ENCODE results near the gene MLLT3.
"Not testable (repeated sequence)": the region's sequence is repeated elsewhere in the genome, so short reads cannot be mapped to it uniquely, and the experiment has no call there.

The MLLT3 gene

DNA sequence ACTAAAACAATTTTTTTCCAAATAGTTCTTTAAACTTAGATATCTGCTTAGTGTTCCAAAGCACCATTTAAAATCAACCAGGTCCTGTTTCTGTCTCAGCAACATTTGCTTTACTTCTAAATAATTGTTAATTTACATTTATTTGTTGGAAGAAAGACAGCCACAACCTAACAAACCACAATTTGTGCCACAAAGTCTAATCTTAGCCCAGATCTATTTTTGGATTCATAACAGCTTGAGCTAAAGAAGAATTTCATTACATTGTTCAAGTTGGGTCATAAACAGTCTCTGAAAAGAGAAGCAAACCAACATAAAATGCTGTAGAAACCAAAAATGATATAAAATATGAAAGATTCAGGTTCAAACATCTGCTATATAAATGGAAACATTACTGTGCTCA is 24.4 kb downstream of the MLLT3 start:
- DNase-seq (ENCODE audit: low read depth, low spot score): no peak

DNA sequence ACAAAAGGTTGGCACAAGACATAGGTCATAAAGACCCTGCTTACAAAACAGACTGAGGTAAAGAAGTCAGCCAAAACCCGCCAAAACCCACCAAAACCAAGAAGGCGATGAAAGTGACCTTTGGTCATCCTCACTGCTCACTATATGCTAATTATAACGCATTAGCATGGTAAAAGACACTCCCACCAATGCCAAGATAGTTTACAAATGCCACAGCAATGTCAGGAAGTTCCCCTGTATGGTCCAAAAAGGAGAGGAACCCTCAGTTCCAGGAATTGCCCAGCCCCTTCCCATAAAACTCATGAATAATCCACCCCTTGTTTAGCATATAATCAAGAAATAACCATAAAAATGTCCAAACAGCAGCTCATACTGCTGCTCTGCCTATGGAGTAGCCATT is 27.7 kb downstream of the MLLT3 start:
- DNase-seq (ENCODE audit: low read depth, low spot score): no peak

DNA sequence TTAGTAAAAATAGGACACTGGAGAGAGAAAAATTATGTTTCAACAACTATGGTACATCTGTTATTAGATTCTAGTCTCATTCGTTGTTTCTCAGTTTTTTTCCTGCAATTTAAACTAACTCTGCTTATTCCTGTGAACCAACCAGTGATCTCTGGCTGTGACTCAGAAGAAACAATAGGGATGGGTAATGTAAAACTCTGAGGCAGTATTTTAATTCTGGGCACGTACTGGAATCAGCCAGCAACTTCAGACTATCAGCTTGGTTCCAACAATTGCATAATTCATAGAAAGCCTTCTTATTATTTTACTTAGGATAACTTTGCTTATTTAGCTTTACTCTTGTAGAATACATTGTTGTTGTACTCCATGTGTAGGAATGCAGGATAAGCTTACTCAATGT is 28.8 kb downstream of the MLLT3 start:
- no peak for DNase-seq (ENCODE audit: low read depth, low spot score)

DNA sequence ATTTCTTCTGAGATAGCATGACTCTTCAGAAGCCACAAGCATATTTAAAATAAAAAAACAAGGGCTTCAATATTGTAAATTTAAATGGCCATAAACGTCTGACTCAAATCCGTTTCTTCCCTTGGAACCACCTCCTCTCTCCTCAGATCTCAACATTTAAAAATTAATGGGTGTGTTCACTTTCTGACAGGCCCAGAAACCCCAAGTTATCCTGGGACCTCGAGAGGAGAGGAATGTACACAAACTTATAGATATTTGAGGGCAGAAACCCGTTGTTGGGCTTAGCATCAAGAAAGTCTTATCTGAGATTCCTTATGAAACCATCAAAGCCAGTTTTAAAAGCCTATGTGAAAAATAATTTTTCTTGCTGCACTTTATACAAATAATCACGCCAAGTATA is 29.2 kb downstream of the MLLT3 start:
- no peak for DNase-seq (ENCODE audit: low read depth, low spot score)

DNA sequence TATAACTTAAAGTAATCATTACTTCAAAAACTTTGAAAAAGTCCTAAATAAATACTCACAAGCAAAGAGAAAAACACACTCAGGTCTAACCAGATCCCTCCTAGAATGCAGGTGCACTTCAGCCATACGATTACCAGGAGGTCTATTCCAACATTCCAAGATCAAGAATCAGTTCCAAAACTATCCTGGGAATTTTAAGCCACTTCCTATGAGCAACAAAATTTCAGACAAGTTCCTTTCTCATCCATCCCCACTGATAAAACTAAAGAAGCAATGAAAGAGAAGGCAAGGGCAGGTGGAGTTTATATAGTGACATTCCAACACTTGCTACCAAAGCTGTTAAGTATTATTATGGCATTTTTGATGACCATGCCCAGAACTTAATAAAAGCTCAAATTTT is 29.6 kb downstream of the MLLT3 start:
- no peak for DNase-seq (ENCODE audit: low read depth, low spot score)

DNA sequence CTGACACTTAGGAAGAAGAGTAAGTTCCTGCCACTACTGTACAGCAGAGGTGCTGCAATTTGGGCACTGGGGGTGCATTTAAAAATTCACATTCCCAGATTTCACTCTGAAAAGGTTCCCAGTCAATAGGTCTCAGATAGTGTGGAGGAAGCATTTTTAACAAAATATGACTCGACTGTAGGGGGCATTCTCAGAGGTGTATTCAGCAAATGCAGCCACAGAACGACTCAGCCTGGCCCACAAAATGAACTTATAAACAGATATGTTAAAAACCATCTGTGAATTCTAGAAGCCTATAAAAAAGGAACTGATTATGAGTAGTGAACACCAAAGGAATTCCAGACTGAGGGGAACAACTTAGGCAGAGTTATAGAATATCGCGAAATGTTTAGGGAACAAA is 31.1 kb downstream of the MLLT3 start:
- no peak for DNase-seq (ENCODE audit: low read depth, low spot score)

DNA sequence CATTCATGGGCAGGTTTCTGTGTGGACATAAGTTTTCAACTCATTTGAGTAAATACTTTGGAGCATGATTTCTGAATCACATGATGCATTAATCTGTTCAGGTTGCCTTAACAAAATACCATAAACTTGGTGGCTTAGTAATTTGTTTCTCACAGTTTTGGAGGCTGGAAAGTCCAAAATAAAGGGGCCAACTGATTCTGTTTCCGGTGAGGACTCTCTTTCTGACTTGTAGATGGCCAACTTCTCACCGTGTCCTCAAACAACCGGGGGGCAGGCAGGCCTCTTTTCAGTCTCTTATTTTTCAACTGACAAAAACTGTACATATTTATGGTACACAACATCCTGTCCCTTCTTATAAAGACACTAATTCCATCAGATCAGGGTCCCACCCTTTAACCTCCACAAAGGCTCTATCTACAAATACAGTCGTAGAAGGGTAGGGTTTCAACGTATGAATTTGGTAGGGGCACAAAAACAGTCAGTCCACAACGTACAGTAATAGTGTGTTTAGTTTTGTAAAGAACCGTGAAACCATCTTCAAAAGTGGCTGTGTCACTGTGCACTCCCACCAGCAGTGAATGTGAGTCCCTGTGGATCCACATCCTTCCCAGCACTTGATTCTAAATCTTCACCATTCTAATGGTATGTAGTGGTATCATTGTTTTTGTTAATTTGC is 37.2 kb downstream of the MLLT3 start:
- no peak for DNase-seq (ENCODE audit: low read depth, low spot score)

DNA sequence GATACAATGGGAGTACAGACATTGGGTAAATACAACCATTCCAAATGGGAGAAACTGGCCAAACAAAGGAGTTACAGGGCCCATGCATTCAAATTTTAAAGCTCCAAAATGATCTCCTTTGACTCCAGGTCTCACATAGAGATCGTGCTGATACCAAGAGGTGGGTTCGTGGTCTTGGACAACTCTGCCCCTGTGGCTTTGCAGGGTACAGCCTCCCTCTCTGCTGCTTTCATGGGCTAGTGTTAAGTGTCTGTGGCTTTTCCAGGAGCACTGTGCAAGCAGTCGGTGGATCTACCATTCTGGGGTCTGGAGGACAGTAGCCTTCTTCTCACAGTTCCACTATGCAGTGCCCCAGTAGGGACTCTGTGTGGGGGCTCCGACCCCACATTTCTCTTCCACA is 39.2 kb downstream of the MLLT3 start:
- not testable (repeated sequence) for DNase-seq (ENCODE audit: low read depth, low spot score)

DNA sequence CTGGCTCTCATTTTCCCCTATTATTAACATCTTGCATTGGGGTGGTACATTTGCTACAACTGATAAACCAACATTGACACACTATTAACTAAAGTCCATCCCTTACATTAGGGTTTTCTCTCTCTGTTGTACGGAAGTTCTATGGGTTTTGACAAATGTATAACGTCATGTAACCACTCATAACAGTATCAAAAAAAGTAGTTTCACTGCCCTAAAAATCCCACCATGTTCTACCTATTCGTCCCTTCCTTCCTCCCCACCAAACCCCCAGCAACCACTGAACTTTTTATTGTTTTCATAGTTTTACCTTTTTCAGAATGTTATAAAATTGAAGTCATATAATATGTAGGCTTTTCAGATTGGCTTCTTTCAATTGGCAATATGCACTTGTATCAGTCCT is 40.1 kb downstream of the MLLT3 start:
- no peak for DNase-seq (ENCODE audit: low read depth, low spot score)

DNA sequence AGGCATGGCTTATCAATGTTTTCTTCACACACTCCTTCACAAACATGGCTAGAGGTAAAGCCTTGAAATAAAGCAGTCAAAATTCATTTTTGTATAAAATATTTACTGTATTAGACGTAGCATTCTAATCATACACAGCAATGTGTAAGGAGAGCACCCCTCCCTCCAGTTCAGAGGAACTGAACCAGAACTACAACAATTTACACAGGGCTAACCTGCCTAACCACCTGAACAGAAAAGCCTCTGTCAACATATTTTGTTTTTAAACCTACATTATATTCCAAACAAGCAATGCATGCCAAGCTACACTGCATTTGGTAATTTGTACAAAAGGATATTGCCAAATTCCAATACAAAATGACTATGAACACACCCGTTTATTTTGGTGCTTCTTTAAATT is 41.6 kb downstream of the MLLT3 start:
- DNase-seq (ENCODE audit: low read depth, low spot score): no peak

DNA sequence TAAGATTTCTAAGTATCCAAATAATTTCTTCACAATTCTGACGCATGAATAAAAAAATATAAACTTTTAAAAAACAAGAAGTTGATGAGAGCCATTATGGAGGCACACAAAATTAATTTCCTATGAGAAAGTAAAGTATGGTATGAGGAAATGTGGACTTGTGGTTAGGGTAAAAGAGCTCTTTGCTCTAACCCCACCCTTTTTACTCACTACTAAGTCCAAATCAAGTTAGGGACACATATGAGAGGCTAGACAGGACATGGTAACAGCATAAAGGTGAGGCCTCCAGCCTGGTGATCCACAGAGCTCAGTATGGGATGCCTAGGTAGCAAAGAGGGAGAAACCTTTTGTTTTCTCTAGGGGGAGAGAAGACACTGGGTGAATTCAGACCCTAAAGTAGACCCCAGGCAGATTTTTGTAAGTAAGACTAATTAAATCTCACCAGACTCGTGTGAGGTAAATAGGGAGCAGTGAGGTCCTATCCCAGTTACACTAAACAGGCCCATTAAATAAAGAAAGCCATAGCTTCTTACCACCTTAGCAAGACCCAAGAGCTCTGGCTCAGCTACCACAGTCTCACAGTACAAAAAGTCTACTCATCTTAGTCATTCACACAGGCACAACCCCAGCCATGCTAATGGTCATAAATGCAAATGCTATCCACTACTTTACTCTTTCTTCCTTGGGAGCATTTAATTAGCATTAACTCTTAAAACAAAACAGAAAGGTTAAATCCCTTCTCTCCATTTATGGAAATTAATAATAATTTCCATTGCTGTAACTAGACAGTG is 42.6 kb downstream of the MLLT3 start:
- DNase-seq (ENCODE audit: low read depth, low spot score): no peak

DNA sequence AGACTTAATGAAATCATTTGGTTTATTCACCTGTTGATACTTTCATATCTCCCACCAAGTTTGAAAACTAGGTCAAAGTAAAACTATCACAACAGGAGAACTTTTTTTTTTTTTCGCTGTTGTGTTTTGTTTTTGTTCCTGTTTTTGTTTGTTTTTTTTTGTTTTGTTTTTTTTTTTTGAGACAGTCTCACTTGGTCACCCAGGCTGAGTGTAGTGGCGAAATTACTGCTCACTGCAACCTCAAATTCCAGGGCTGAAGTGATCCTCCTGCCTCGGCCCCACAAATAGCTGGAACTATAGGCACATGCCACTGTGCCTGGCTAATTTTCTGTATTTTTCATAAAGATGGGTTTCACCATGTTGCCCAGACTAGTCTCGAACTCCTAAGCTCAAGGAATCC is 49.3 kb downstream of the MLLT3 start:
- DNase-seq (ENCODE audit: low read depth, low spot score): no peak

DNA sequence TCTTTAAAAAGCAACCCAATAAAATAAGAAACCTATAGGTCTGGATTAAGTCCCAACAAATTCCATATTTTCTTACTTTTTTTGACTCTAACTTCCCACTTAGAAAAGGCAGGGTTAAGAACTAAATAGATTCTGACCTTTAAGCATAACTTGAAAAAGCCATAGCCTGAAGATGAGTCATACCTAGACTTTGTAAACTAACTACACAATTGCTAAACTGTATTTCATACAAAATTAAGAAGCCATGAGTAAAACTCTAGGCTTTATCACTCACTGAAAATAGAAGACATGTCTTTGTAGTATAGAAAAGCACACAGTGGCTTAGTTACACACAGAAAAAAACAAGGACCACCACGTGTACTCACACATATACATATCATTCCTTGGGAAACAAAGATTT is 51.5 kb downstream of the MLLT3 start:
- no peak for DNase-seq (ENCODE audit: low read depth, low spot score)

DNA sequence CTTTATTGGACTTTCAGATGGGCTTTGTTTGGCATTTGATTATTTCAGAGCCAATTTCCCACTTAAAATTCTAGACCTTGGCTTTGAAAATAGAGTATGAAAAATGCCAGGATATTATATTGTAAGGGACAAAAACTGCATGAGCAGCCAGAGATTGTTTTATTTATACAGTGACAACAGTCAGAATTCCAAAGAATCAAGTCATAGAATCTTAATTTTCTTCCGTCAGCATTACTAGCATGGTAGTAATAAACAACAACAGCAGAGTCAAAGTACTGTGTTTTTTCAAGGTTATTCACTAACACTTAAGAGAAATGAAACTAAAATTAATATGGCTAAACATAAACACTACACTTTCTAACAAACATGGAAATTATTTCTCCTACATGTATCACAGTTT is 52.2 kb downstream of the MLLT3 start:
- no peak for DNase-seq (ENCODE audit: low read depth, low spot score)

DNA sequence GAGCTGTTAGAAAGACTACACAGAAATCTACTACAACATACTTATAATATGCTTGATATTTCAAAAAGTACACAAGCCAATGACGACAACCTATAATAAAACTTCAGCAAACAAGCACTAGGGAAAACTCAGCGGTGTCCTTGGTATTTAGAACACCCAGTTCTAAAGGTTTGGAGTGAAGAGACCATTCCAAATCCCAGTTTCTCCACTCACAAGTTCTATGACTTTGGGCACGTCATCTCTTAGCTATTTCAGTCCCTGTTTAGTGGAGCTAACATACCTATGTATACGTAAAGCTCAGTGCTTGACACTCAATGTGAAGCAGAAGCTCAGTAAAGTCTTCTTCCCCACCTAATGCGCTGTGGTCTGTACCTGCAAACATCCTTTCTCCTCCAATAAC is 52.8 kb downstream of the MLLT3 start:
- no peak for DNase-seq (ENCODE audit: low read depth, low spot score)

DNA sequence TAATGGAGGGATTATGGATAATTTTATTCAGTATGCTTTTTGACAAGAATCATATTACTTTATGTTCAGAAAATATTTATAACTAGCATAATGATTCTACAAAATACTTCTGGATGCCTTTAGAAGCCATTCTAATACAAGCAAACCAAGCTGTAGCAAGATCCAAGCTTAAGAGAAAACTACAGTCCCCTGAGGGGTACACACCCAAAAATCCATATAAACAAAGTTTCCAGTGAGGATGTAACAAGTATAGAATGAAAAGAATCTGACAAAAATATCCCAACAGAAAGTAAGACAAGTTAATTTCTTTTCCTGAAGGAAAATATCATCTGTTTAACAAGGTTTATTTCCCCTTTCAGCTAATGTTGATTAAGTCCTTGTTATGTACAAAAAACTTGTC is 53.9 kb downstream of the MLLT3 start:
- no peak for DNase-seq (ENCODE audit: low read depth, low spot score)

DNA sequence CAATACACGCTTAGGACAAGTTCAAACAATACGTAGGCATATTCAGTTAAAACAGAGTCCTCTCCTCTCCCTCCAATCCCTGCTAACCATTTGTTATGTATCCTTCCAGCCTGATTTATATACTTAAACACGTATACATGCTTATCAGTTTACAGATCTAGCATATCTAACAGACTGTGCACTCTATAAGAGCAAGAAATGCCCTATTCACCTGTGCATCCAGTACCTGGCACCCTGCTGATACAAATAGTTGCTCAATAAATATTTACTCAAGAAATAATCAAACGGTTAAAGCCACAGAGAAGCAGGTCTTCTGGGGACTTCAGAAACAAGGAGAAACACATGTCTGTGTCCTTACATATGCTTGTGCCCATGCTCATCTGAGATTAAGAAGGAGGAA is 55.9 kb downstream of the MLLT3 start:
- no peak for DNase-seq (ENCODE audit: low read depth, low spot score)

DNA sequence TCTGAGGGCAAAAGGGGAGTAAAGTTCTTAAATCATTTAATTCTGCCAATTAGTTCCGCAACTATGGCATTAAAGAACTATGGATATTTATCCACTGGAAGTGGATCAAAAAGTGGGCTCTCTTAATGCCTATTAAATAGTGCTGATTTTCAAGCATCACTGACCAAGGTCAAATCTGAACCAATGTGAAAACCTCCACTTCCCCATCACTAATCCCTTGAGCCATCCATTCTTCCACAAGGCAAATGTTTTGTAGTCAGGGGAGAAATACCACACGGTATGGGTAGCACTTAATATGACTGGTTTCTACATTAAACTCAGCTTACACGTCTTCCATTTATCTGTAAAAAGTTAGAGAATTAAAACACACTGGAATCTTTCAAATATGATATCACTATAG is 57.6 kb downstream of the MLLT3 start:
- DNase-seq (ENCODE audit: low read depth, low spot score): no peak

DNA sequence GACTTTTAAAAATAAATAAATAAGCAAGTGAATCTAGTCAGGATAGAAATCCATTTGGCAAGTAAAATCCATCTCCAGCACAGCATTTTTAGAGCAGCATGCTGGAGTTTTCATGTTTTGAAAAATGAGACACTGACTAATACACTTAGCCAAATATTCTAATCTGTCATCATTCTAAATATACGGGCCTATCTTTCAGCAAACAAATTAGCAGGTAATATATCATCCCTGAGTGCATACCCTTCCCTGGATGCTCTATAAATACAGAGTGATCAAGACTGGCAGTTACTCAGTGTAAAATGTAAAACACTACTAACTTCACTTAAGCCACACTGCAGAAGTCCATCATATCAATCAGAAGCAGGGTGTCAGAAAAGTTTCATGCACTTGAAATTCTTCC is 58.4 kb downstream of the MLLT3 start:
- no peak for DNase-seq (ENCODE audit: low read depth, low spot score)

DNA sequence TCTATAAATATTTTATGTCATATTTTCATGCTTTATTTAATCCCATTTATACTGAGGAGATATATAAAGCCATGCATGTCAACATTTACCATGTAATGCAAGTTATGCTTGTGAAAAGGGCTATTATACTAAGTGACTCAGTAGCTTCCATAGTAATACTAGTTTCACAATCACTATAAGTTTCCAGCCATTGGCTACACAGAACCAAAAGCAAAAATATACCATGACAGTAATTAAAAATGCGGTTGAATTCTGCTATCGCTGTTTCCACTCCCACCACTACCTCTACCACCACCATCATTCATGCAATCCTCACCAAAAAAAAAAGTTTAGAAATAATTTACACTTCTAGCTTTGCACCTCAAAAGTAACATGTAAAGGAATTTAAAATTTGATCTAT is 60.2 kb downstream of the MLLT3 start:
- DNase-seq (ENCODE audit: low read depth, low spot score): no peak

DNA sequence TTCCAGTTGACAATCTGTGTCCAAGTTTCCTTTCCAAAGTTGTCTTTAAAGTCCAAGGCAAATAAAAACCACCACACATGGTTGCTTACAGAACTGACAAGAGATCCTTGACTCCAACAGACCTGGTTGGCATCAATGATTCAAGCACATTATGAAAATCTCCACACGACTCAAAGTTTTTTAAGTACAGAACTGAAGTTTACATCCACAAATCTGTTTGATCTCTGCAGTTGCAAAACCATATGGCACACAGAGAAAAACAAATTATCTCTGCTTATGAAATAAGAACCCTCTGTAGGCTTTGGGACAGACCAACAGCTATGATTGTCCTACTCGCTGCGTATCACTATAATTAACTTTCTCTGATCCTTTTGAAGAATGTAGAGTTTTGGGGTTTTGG is 60.8 kb downstream of the MLLT3 start:
- DNase-seq (ENCODE audit: low read depth, low spot score): no peak

DNA sequence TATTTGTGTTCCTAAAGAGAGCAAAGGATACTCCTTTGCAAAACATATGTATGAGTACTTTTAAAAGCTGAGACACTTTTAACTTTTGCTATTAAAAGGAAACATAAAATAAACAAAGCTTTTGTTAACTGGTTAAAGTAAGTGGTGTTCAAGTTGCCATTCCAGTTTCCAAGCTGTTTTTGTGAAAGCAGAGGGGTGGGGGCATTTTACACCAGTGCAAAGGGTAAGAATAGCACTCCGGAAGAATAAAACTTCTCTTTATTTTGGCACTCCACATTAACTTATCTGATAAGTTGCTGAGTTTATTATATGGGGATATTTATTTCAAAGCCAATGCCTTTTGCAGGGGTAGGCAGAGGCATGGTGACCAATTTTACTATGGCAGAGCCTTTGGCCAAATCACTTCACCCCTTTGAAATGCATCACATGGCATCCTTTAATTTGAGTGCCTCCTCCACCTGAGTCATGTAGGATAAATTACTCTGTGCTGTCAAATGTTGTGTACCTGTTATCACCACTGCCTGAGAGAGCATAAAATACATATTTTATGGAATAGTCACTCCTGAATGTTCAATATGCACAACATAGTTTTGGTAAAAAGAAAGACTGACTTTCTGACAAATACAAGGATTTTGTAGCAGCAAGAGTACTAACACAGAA is 62.9 kb downstream of the MLLT3 start:
- no peak for DNase-seq (ENCODE audit: low read depth, low spot score)

DNA sequence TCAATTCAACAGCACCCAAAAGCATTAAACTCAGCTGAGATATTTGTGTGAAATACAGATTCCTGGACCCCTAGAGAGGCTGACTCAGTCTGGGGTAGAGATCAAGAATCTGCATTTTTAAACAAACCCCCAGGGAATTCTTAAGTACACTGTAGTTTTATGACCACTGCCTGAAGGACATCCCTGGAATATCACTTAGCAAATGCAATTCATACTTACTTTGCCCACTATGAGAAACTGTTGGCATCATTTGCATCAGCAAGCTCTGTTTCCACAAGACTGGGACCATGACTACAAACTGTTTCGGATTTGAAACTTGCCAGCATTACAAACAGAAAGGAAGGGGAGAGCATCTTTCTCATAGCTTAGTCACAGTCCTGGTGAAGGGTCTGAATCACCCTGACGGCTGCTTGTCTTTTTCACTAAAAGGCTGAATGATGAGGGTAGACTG is 63.7 kb downstream of the MLLT3 start:
- peak; percentile 5 for DNase-seq (ENCODE audit: low read depth, low spot score)
